GM15510 (cell line): ENCODE data around the gene ANKH.

Experiments used
- POLR2A ChIP-seq: IDR thresholded peaks from 3 replicates; pipeline ENCODE4 v1.6.1; 2011; ENCODE audit warnings: borderline replicate concordance; ENCODE audit not compliant: insufficient read length; ENCODE audit errors: extremely low read depth

The ANKH gene

GRCh38 chr5:14896131-14896530 is 24.6 kb upstream of the ANKH start:
- TF ChIP-seq POLR2A, result no peak

GRCh38 chr5:14895301-14895700 is 23.7 kb upstream of the ANKH start:
- no peak for TF ChIP-seq POLR2A

GRCh38 chr5:14894748-14895147 is 23.2 kb upstream of the ANKH start:
- TF ChIP-seq POLR2A, result no peak

GRCh38 chr5:14893381-14893780 is 21.8 kb upstream of the ANKH start:
- no peak for TF ChIP-seq POLR2A

- TF ChIP-seq POLR2A, result no peak
These were observed 19.3 kb upstream of the ANKH start for GRCh38 chr5:14890846-14891245.

GRCh38 chr5:14884062-14884612 is 12.6 kb upstream of the ANKH start:
- no peak for TF ChIP-seq POLR2A

- TF ChIP-seq POLR2A, result no peak
These were observed 11.3 kb upstream of the ANKH start for GRCh38 chr5:14882658-14883580.

- no peak for TF ChIP-seq POLR2A
These were observed 10.2 kb upstream of the ANKH start for GRCh38 chr5:14881826-14882225.

- no peak for TF ChIP-seq POLR2A
These were observed 9.1 kb upstream of the ANKH start for GRCh38 chr5:14880688-14881087.

- TF ChIP-seq POLR2A, result no peak
These were observed 8.5 kb upstream of the ANKH start for GRCh38 chr5:14879937-14880589.

- TF ChIP-seq POLR2A, result no peak
These were observed 7.8 kb upstream of the ANKH start for GRCh38 chr5:14879393-14879792.

GRCh38 chr5:14876095-14876494 is 4.5 kb upstream of the ANKH start:
- no peak for TF ChIP-seq POLR2A

- TF ChIP-seq POLR2A, result no peak
These were observed 2.2 kb upstream of the ANKH start for GRCh38 chr5:14873790-14874189.

GRCh38 chr5:14873093-14873492 is 1.5 kb upstream of the ANKH start:
- no peak for TF ChIP-seq POLR2A
